H9 (cell line): ENCODE data around the gene HS2ST1. TPM values are rescaled to one million over a fixed set of nuclear protein-coding genes. Genes with fewer than 3 reads are reported as not detected.

Source experiments
- DNase-seq: peaks from one replicate; pipeline ENCODE4 v3.0.0-alpha.2; 2017
- H2AFZ ChIP-seq: one replicate; pipeline ENCODE4 v1.6.1; 2013; ENCODE audit warnings: mild to moderate bottlenecking, low read length, control low read depth, moderate library complexity
- H2AK5ac ChIP-seq: 2 replicates; pipeline ENCODE4 v1.6.1; 2013; ENCODE audit warnings: low read length, control low read depth, mixed read lengths; ENCODE audit not compliant: insufficient read length
- H2BK120ac ChIP-seq: one replicate; pipeline ENCODE4 v1.6.1; 2013; ENCODE audit warnings: low read depth, mild to moderate bottlenecking, low read length, control low read depth, inconsistent platforms; ENCODE audit not compliant: poor library complexity, severe bottlenecking
- H2BK12ac ChIP-seq: 2 replicates; pipeline ENCODE4 v1.6.1; 2013; ENCODE audit warnings: low read length, control low read depth, mixed read lengths, low read depth; ENCODE audit not compliant: insufficient read length
- H2BK15ac ChIP-seq: 2 replicates; pipeline ENCODE4 v1.6.1; 2013; ENCODE audit warnings: low read depth, low read length, control low read depth
- H2BK20ac ChIP-seq: one replicate; pipeline ENCODE4 v1.6.1; 2013; ENCODE audit warnings: low read depth, mild to moderate bottlenecking, low read length, control low read depth, inconsistent platforms; ENCODE audit not compliant: poor library complexity, severe bottlenecking
- H2BK5ac ChIP-seq: 2 replicates; pipeline ENCODE4 v1.6.1; 2013; ENCODE audit warnings: low read length, control low read depth, mixed read lengths; ENCODE audit not compliant: insufficient read length
- H3K14ac ChIP-seq: 2 replicates; pipeline ENCODE4 v1.6.1; 2013; ENCODE audit warnings: low read length, control low read depth; ENCODE audit not compliant: insufficient read depth
- H3K18ac ChIP-seq: 2 replicates; pipeline ENCODE4 v1.6.1; 2013; ENCODE audit warnings: low read depth, mild to moderate bottlenecking, mixed read lengths, low read length, control low read depth; ENCODE audit not compliant: insufficient read length
- H3K23ac ChIP-seq: 2 replicates; pipeline ENCODE4 v1.6.1; 2013; ENCODE audit warnings: low read length, control low read depth, mixed read lengths, low read depth; ENCODE audit not compliant: insufficient read length
- H3K23me2 ChIP-seq: 2 replicates; pipeline ENCODE4 v1.6.1; 2013; ENCODE audit warnings: low read depth, mild to moderate bottlenecking, mixed read lengths, low read length, control low read depth; ENCODE audit not compliant: insufficient read length, poor library complexity, severe bottlenecking
- H3K27ac ChIP-seq: 2 replicates; pipeline ENCODE4 v1.5.1; 2013; ENCODE audit warnings: low read length, control low read depth, mixed read lengths, low read depth; ENCODE audit not compliant: insufficient read length
- H3K27me3 ChIP-seq: 2 replicates; pipeline ENCODE4 v1.6.1; 2013; ENCODE audit warnings: low read length, control low read depth, inconsistent platforms; ENCODE audit not compliant: insufficient read depth
- H3K4ac ChIP-seq: 2 replicates; pipeline ENCODE4 v1.6.1; 2013; ENCODE audit warnings: low read depth, mild to moderate bottlenecking, control low read depth, inconsistent platforms, low read length, moderate library complexity
- H3K4me1 ChIP-seq: 2 replicates; pipeline ENCODE4 v1.6.1; 2013; ENCODE audit warnings: low read length, control low read depth, inconsistent platforms; ENCODE audit not compliant: insufficient read depth
- H3K4me2 ChIP-seq: 2 replicates; pipeline ENCODE4 v1.6.1; 2013; ENCODE audit warnings: low read length, control low read depth, mixed read lengths; ENCODE audit not compliant: insufficient read length, insufficient read depth
- H3K56ac ChIP-seq: 2 replicates; pipeline ENCODE4 v1.6.1; 2013; ENCODE audit warnings: low read depth, mild to moderate bottlenecking, mixed read lengths, low read length, control low read depth; ENCODE audit not compliant: insufficient read length
- H3K79me1 ChIP-seq: 2 replicates; pipeline ENCODE4 v1.6.1; 2013; ENCODE audit warnings: low read depth, mild to moderate bottlenecking, moderate library complexity, low read length, control low read depth, inconsistent platforms; ENCODE audit not compliant: insufficient read depth, poor library complexity, severe bottlenecking
- H3K79me2 ChIP-seq: 2 replicates; pipeline ENCODE4 v1.6.1; 2013; ENCODE audit warnings: low read length, control low read depth, inconsistent platforms; ENCODE audit not compliant: insufficient read depth
- H3K9ac ChIP-seq: 2 replicates; pipeline ENCODE4 v1.6.1; 2013; ENCODE audit warnings: low read length, control low read depth, mixed read lengths; ENCODE audit not compliant: insufficient read length; ENCODE audit errors: extremely low read depth
- H3K9me3 ChIP-seq: one replicate; pipeline ENCODE4 v1.6.1; 2013; ENCODE audit warnings: low read depth, low read length, inconsistent platforms; ENCODE audit not compliant: control insufficient read depth
- H3T11ph ChIP-seq: one replicate; pipeline ENCODE4 v1.6.1; 2013; ENCODE audit warnings: mild to moderate bottlenecking, low read length, control low read depth, inconsistent platforms
- H4K20me1 ChIP-seq: one replicate; pipeline ENCODE4 v1.6.1; 2013; ENCODE audit not compliant: control insufficient read depth, insufficient read length, insufficient read depth
- H4K5ac ChIP-seq: 2 replicates; pipeline ENCODE4 v1.6.1; 2013; ENCODE audit warnings: low read depth, mild to moderate bottlenecking, mixed read lengths, low read length, control low read depth; ENCODE audit not compliant: insufficient read length
- H4K8ac ChIP-seq: replicated peaks from 2 replicates; pipeline ENCODE4 v1.6.1; 2013; ENCODE audit warnings: low read length, control low read depth, mixed read lengths, low read depth; ENCODE audit not compliant: insufficient read length
- H4K91ac ChIP-seq: 2 replicates; pipeline ENCODE4 v1.6.1; 2013; ENCODE audit warnings: low read depth, mild to moderate bottlenecking, moderate library complexity, mixed read lengths, low read length, control low read depth; ENCODE audit not compliant: insufficient read length
- H3K27ac Mint-ChIP-seq, 3 experiments: 2 replicates in 2 of 3; 3 replicates in 1 of 3; pipeline ENCODE4 v1.8.0; 2020 to 2021; ENCODE audit warnings: mixed read lengths in 3 of 3, mild to moderate bottlenecking in 1 of 3, moderate library complexity in 1 of 3
- H3K27me3 Mint-ChIP-seq: 2 replicates; pipeline ENCODE4 v1.8.0; 2021; ENCODE audit warnings: low read depth, mild to moderate bottlenecking, moderate library complexity, mixed read lengths
- H3K36me3 Mint-ChIP-seq, 3 experiments: 2 replicates in 2 of 3; 3 replicates in 1 of 3; pipeline ENCODE4 v1.8.0; 2020 to 2021; ENCODE audit warnings: low read depth in 3 of 3, mixed read lengths in 3 of 3; ENCODE audit not compliant: insufficient read depth in 1 of 3
- H3K4me1 Mint-ChIP-seq, 2 experiments: 2 replicates each; pipeline ENCODE4 v1.8.0; 2020; ENCODE audit warnings: mixed read lengths in 2 of 2
- H3K4me3 Mint-ChIP-seq, 2 experiments: 2 replicates in 1 of 2; 3 replicates in 1 of 2; pipeline ENCODE4 v1.8.0; 2020 to 2021; ENCODE audit warnings: mild to moderate bottlenecking in 2 of 2, mixed read lengths in 2 of 2, moderate library complexity in 1 of 2
- H3K9me3 Mint-ChIP-seq, 2 experiments: 2 replicates in 1 of 2; 3 replicates in 1 of 2; pipeline ENCODE4 v1.8.0; 2020; ENCODE audit warnings: mild to moderate bottlenecking in 2 of 2, mixed read lengths in 2 of 2, moderate library complexity in 1 of 2
- total RNA-seq: library from RNA; stranded (reverse); gene quantifications from 2 replicates; pipeline ENCODE4 v1.2.1, GENCODE V29; 2021
- TF ChIP-seq, protein P1 (sequence below): fragments of 200-600 bp; sonication (generic); conservative IDR thresholded peaks from 3 replicates; pipeline ENCODE4 v1.8.0; 2021; ENCODE audit warnings: antibody characterized with exemption, mild to moderate bottlenecking

HS2ST1 gene
- total RNA-seq, 1 experiment from 2014 or later: 20.1 TPM

DNA sequence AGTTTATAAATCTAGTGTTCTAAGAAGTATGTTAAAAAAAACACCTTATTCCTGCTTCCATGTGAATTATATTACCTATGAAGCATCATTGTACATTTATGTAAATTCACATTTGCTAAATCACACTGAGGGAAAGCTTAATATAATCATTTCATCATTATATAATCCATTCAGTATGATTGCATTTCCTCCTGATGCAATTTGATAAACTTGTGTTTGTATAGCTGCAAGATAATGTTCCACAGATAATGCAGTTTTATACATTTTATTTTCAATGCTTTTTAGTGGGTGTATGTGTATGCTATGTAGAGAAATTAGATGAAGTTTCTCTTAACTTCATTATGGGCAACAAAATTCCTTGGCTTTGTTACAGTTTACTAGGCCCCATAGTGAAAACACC lies 79.6 kb downstream of the HS2ST1 start:
- no peak overlapping the region for H2BK120ac ChIP-seq

More for the DNA sequence above, 79.6 kb downstream of the HS2ST1 start:
- no peak overlapping the region for H3K27ac ChIP-seq
- no peak overlapping the region for H2BK15ac ChIP-seq
- H3K23me2 ChIP-seq: no peaks in the 10 kb centered on the region
- H3K4me2 ChIP-seq: no peak overlapping the region
- DNase-seq: no peak
- H3K14ac ChIP-seq: no peak overlapping the region
- H3K79me2 ChIP-seq: no peaks in the 10 kb centered on the region; the same call in 1 of the 2 replicates
- no peak overlapping the region for H2BK12ac ChIP-seq
- H3K56ac ChIP-seq: no peak overlapping the region
- peaks cover 11 to 16% of the 10 kb centered on the region in 2 experiments for H3K4me1 Mint-ChIP-seq
- H4K20me1 ChIP-seq: no peaks in the 10 kb centered on the region
- no peak overlapping the region for H3K18ac ChIP-seq
- H3K27me3 Mint-ChIP-seq: no peaks in the 10 kb centered on the region
- no peak overlapping the region for H2AFZ ChIP-seq
- no peak overlapping the region for H2BK5ac ChIP-seq
- H3K79me1 ChIP-seq: no peaks in the 10 kb centered on the region
- H3K4me1 ChIP-seq: no peaks in the 10 kb centered on the region
- H3K27me3 ChIP-seq: no peaks in the 10 kb centered on the region
- no peak overlapping the region for H2BK20ac ChIP-seq
- H3T11ph ChIP-seq: no peak overlapping the region
- H3K23ac ChIP-seq: no peak overlapping the region
- H3K36me3 Mint-ChIP-seq: peaks cover 0 to 3% (median 0%) of the 10 kb centered on the region in 3 experiments; a peak in 5 of 7 replicates
- no peak overlapping the region for H3K27ac Mint-ChIP-seq
- no peaks in the 10 kb centered on the region; a peak in 1 of 5 replicates for H3K9me3 Mint-ChIP-seq
- H3K4ac ChIP-seq: no peak overlapping the region
- H2AK5ac ChIP-seq: no peak overlapping the region
- TF ChIP-seq, protein P1, sequence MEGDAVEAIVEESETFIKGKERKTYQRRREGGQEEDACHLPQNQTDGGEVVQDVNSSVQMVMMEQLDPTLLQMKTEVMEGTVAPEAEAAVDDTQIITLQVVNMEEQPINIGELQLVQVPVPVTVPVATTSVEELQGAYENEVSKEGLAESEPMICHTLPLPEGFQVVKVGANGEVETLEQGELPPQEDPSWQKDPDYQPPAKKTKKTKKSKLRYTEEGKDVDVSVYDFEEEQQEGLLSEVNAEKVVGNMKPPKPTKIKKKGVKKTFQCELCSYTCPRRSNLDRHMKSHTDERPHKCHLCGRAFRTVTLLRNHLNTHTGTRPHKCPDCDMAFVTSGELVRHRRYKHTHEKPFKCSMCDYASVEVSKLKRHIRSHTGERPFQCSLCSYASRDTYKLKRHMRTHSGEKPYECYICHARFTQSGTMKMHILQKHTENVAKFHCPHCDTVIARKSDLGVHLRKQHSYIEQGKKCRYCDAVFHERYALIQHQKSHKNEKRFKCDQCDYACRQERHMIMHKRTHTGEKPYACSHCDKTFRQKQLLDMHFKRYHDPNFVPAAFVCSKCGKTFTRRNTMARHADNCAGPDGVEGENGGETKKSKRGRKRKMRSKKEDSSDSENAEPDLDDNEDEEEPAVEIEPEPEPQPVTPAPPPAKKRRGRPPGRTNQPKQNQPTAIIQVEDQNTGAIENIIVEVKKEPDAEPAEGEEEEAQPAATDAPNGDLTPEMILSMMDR: no peak
- H3K9ac ChIP-seq: no peak overlapping the region
- H3K4me3 Mint-ChIP-seq: no peak overlapping the region
- no peak overlapping the region for H4K91ac ChIP-seq
- no peaks in the 10 kb centered on the region for H3K9me3 ChIP-seq
- H4K8ac ChIP-seq: no peak overlapping the region
- H4K5ac ChIP-seq: no peak overlapping the region
